GM18870 (cell line): Measurements from ENCODE around the gene UBB.
A peak's percentile ranks its signal among the peaks of the same experiment; 100 is the strongest.
"Not testable (repeated sequence)": the region's sequence is repeated elsewhere in the genome, so short reads cannot be mapped to it uniquely, and the experiment has no call there.

Source experiments
- ATAC-seq: cut with Tn5 transposase; IDR thresholded peaks from one replicate; pipeline ENCODE4 v1.9.1; 2021; ENCODE audit warnings: moderate library complexity; ENCODE audit not compliant: unreplicated experiment

The UBB gene

DNA sequence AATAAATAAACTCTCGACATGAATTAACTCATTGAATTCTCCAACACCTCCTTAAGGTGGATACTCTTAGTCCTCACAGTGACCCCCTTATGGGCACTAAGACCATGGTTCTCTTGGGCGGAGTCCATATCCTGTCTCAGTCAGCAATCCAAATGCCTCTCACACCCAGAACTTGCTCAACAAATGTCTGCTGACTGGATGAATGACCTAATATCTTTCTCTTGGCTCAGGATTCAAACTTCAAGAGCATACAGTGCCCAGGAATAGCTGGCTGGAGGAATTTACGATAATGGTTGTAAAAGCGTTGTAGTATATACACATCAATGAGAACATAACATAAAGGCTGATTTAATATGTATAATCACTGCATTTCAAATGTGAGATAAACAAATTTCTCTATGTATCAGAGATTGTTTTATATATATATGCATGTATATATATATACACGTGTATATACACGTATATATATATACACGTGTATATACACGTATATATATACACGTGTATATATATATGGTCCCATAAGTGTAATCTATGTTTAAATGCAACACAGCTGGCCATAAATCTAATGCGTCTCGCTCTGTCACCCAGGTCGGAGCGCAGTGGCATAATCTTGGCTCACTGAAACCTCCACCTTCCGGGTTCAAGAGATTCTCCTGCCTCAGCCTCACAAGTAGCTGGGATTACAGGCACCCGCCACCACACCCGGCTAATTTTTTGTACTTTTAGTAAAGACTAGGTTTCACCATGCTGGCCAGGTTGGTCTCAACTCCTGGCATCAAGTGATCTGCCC lies 6.5 kb upstream of the UBB start:
- no peak for ATAC-seq

DNA sequence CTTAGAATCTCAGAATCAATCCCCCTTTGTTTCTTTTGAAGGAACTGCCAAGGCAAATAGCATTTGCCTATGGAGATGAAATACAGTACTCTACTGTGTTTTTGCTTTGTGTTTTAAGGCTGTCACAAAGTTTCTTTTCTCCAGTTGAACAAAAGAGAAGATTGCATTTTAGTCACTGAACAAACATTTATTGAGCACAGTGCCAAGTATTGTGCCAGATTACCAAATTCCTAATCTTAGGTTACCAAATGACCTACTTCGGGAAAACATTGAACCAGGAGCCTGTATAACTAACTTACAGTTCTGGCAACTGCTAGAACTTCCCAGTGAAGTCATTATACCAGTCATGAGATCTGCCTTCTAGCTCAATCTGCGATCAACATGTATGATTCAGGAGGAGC lies 3.0 kb upstream of the UBB start:
- no peak for ATAC-seq

DNA sequence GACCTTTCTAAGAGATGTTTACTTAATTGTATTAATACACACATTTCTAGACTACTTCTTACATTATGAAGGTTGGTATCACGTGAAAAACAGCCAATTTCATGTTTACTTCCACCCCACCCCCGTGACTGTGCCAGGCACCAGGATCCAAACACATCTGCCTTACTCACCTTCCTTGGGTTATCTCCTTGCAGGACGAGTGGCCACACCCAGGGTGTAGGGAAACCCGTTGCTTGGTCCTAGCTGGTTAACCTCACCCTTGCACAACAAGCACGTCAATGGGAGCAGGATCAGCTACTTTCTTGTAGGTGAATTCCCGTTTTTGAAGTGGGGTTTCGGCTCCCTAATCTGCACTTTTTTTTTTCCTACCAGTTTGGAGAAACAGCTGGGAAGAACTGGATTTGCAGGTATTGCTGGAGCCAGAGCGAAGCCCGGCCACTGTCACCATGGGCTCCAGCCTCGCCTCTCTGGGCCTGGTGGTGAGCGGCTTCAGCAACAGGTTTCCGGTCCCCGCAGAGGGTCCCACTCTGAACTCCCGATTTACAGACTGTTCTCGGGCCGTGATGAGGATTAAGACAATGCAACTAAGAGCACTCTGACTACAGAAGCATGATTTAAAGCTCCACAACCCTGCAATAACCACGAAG lies 2.1 kb upstream of the UBB start:
- no peak for ATAC-seq

DNA sequence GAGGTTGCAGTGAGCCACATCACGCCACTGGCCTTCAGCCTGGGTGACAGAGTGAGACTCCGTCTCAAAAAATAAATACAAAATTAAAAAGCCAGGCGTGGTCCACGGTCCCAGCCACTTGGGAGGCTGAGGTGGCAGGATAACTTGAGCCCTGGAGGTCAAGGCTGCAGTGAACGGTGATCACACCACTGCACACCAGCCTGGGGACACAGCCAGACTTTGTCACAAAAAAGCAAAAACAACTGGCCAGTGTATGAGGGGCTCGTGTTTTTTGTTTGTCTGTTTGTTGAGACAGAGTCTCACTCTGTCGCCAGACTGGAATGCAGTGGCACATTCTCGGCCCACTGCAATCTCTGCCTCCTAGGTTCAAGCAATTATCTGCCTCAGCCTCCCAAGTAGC lies 1.2 kb upstream of the UBB start:
- ATAC-seq = no peak

DNA sequence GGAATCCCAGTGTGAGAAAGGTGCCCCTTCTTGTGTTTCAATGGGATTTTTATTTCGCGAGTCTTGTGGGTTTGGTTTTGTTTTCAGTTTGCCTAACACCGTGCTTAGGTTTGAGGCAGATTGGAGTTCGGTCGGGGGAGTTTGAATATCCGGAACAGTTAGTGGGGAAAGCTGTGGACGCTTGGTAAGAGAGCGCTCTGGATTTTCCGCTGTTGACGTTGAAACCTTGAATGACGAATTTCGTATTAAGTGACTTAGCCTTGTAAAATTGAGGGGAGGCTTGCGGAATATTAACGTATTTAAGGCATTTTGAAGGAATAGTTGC lies 567 bp downstream of the UBB start:
- ATAC-seq = no peak

DNA sequence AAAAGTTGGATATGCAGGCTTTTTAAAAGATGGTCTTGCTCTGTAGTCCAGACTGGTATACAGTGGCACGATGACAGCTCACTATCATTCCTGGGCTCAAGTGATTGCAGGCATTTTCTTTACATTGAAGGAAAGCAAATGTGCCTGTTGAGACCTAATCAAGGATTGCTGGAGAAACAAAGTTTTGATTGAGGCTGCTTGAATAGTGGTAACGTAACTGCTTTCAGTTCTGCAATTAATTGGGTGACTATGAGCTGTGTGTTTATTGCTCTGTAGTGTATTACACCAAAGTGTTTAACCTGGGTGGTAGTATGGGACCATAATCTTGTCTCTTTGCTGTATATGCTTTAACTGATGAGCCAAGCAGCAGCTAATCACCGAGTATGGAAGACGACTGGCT lies 2.3 kb downstream of the UBB start:
- ATAC-seq = no peak

DNA sequence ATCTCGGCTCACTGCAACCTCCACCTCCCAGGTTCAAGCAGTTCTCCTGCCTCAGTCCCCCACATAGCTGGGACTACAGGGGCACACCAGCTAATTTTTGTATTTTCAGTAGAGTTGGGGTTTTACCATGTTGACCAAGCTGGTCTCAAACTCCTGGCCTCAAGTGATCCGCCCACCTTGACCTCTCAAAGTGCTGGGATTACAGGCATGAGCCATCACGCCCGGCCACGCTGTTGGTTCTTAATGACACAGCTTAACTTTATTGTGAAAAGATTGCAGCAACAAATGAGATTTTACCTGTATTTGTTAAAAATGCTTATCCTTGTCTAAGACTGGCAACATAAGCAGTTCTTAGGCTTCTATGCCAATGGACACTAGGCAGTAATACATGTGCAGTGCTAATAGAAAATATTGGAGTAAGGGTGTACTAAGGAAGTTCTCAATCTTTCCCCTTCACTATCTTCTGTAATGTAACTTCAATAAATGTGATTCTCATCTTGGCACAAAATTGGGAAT lies 2.9 kb downstream of the UBB start:
- no peak for ATAC-seq

DNA sequence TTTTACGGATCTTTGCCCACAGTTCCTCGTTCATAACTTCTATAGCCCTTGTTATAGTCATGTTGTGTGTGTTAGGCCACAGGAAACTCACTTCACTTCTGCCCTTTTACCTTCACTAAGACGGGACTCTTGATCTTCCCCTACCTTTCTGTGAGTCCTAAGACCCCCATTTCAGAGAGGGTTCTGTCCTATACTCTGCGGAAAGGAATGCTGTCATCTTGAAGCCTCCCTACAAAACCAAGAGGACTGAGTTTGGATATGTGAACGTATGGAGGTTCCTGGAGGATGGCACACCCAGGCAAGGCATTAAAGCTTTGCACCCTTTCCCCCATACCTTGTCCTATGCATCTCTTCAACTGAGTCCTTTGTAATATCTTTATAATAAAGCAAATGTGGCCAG lies 3.7 kb downstream of the UBB start:
- no peak for ATAC-seq

DNA sequence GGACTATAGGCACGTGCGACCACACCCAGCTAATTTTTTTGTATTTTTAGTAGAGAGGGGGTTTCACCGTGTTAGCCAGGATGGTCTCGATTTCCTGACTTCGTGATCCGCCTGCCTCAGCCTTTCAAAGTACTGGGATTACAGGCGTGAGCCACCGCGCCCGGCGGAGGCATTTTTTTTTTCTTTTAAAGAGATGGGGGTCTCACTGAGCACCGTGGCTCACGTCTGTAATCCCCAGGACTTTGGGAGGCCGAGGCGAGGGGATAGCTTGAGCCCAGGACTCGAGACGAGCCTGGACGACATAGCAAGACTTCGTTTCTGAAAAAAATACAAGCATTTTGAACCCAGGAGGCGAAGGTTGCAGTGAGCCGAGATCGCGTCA lies 5.2 kb downstream of the UBB start:
- not testable (repeated sequence) for ATAC-seq

DNA sequence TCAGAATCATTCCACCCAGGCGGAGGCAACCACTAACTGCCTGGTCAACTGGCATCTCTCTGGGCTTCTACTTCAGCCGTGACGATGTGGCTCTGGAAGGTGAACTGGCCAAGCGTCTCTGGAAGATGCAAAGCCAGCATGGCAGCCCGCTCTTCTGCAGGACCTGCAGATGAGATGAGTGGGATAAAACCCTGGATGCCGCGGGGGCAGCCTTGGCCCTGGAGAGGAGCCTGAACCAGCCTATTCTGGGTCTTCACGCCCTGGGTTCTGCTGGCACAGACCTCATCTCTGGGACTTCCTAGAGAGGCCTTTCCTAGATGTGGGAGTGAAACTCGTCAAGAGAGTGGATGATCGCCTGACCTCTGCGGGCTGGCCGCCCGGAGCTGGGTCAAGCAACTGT lies 10.6 kb downstream of the UBB start:
- ATAC-seq = no peak

DNA sequence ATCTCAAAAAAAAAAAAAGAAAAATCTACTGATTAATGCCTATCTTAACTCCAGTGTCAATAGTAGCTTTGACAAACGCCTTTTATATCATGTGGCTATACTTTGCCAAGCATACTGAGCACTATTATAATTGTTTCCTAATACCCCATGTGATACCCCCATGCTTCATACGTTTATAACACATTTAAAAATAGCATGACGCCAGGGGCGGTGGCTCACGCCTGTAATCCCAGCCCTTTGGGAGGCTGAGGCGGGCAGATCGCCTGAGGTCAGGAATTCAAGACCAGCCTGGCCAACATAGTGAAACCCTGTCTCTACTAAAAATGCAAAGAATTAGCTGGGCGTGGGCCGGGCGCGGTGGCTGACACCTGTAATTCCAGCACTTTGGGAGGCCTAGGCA lies 11.6 kb downstream of the UBB start:
- not testable (repeated sequence) for ATAC-seq

DNA sequence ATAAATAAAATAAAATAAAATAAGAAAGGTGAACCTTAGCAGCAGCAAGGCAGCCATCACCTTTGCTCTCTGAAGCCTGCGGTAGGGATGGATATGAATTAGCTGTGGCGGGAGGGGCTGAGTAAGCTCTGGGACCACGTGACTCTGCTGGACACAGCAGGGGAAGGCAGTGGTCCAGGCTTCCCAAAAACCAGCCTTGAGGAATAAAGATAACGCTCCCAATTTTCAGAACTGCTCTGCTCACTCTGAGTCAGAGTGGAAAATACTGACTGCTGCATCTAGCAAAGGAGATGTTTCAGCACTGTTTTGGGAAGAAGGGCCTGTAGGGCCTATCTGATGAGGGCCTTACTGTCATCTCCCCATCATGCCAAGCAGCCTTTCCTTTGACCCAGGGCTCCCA lies 15.0 kb downstream of the UBB start:
- not testable (repeated sequence) for ATAC-seq

DNA sequence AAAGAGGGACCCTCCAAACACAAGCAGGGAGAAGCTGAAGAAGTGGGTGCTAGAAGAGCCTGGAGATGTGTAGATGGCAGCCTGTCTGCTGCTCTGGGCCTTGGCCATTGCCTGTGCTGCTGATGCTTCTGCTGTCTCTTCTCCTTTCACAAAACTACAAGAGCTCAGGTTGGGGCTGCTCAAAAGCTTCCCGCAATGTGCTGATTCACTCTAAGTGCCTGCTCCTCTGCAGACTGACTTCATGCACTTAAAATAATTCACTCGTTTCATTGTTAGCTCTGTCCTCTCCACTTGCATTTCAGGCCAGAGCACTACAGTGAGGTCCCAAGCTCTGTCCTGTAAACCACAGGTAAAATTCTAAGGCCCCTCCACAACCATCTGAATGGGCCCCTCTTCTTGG lies 15.8 kb downstream of the UBB start:
- ATAC-seq = not testable (repeated sequence)

DNA sequence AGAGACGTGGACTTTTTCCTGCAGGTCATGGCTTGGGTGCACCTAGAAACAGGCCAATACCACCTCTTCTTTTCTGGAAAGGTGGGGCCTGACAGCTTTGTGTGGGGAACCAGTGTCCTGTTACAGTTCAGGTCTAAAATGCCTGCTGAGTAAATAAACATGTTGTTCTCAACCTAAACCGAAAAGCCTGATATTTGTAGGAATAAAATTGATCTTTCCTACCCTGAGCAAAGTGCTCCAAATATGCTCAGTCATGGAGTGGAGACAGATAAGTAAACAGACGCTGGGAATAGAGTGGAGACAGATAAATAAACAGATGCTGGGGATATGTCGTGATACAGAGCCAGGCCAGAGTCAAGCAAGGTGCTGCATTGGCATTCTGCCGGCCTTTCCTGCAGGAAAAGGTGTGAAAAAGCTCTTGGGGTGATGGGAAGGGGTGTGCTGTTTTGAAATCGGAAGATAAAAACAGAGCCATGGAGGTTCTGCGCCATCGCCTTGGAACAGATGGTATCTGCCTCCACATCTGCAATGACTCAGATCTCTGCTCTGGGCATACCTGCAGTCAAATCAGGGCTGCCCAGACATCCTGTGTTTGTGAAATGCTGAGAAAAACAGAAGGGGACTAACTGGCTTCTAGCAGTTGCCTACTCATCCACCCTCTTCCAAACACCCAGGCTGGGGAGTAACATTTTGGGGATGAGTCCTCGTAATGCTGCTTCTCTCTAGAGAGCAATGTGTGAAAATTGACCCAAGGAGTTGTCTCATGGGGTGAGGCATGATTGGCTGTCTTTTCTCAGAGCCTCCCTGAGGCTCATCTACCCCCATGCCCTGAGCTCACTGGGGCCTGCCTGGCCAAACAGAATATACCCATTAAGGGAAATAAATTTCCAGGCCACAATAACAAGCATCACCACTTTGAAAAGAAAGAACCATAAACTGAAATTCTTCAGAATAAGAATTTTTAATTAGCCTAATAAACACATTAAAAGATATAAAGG lies 17.7 kb downstream of the UBB start:
- peak; percentile 70 for ATAC-seq

DNA sequence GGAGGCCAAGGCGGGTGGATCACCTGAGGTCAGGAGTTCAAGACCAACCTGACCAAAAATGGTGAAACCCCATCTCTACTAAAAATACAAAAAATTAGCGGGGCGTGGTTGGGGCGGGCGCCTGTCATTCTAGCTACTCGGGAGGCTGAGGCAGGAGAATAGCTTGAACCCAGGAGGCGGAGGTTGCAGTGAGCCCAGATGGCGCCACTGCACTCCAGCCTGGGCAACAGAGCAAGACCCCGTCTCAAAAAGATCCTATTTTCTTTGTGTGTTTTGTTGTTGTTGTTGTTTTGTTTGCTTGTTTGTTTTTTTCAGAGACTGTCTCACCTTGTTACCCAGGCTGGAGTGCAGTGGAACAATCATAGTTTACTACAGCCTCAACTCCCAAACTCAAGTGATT lies 23.0 kb downstream of the UBB start:
- ATAC-seq = not testable (repeated sequence)

DNA sequence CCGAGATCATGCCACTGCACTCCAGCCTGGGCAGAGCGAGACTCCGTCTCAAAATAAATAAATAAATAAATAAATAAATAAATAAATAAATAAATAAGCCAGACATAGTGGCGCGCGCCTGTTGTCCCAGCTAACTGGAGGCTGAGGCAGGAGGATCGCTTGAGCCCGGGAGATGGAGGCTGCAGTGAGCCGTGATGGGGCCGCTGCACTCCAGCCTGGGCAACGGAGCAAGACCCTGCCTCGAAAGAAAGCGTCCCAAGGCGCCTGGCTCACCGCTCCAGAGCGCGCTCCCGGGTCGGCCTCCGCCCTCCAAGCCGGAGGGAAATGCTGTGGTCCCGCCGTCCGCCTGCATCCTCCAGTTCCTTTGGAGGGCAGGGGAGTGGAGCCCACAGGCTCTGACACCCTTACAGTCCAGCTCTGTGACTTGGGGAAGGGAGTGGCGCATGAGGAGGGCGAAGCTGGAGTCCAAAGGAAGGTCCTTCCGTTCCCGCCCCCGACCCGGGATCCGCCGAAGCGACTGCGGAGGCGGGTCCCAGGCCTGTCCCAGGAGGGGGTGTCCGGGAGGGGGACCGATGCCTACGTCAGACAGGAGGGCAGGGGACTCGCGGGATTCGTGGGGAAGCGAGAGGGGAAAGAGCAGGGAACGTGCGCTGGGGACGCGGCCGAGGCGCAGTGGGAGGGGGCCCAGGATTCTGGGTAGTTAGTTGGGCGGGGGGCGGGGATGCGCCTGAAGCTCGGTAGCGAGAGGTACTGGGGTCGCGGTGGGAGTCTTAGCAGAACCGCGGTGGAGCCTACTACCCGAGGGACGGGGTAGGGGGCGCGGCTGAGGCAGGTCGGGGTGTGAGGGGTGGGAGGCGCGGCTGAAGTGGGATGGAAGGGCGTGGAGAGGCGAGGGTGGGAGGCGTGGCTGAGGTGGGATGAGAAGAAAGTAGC lies 26.1 kb downstream of the UBB start:
- no peak for ATAC-seq

DNA sequence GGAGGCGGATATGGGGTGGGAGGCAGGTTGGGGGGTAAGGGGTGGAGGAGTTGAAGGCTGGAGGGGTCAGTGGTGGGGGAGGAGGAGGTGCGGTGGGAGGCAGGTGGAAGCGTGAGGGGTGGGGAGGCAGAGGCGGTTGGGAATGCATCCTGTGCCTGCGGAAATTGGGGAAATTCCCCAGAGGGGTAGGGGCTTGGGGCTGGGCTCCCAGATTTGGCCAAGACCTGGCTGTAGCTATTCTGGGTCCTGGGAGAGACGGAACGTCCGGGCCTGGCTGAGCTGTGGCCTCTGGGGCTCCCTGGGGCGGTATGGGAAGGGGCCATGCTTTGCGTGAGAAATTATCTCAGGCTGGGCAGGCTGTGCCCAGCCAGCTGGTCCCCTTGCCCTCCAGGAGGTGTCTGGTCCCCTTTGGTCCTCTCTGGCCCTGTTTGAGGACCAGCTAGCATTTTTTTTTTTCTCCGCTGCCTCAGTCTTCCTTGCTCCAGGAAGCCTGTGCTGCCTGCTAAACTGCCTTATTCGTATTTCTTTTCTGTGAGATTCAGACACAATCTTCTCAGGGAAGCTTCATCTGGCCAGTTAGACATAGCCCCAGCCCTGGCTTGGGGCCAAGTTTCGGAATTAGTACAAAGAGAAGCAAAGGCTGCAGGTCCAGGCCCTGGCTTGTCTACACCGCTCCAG lies 27.2 kb downstream of the UBB start:
- peak; percentile 89 for ATAC-seq

DNA sequence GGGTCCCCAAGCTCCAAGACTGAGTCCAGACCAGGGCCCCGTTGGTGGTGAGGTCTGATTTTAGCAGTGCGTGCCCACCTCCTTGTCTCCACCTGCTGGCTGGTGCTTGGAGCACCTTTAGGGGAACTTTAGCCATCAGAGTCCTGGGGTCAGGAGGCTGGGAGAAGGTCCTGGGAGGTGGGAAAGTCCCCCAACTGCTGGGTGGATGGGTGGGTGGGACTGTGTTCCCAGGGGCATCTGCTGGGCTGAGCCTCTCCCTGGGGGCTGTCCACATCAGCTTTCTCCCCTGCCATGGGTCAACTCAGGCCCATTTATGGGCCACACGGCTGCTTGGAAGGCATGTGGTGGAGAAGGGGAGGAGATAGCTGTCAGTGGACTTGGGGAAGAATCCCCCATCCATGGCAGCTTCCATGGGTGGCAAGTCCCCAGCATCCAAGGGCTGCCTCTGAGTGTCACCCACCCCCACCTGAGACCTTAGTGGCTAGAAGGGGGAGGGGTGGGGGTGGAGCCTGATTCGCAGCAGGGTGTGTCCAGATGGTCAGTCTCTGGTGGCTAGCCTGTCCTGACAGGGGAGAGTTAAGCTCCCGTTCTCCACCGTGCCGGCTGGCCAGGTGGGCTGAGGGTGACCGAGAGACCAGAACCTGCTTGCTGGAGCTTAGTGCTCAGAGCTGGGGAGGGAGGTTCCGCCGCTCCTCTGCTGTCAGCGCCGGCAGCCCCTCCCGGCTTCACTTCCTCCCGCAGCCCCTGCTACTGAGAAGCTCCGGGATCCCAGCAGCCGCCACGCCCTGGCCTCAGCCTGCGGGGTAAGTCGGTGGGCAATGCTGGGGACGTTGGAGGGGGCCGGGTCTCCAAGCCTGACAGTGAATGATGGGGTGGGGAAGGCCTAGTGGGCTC lies 34.4 kb downstream of the UBB start, which contains the start of gene TRPV2:
Gene TRPV2, plus strand, starts transcription at position 541 of the 894 bp plus-strand sequence. CDS start 2,098 bp downstream, outside the sequence.
- no peak for ATAC-seq

DNA sequence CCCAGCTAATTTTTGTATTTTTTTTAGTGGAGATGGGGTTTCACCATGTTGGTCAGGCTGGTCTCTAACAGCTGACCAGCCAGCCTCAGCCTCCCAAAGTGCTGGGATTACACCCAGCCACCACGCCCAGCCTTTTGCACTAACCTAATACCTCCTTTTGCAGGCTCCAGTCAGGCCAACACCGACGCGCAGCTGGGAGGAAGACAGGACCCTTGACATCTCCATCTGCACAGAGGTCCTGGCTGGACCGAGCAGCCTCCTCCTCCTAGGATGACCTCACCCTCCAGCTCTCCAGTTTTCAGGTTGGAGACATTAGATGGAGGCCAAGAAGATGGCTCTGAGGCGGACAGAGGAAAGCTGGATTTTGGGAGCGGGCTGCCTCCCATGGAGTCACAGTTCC lies 36.5 kb downstream of the UBB start:
- ATAC-seq = no peak
